ENCODE results near the gene RTEL1.
A peak's percentile ranks its signal among the peaks of the same experiment; 100 is the strongest.
"Not testable (repeated sequence)": the region's sequence is repeated elsewhere in the genome, so short reads cannot be mapped to it uniquely, and the experiment has no call there.

The RTEL1 gene

DNA sequence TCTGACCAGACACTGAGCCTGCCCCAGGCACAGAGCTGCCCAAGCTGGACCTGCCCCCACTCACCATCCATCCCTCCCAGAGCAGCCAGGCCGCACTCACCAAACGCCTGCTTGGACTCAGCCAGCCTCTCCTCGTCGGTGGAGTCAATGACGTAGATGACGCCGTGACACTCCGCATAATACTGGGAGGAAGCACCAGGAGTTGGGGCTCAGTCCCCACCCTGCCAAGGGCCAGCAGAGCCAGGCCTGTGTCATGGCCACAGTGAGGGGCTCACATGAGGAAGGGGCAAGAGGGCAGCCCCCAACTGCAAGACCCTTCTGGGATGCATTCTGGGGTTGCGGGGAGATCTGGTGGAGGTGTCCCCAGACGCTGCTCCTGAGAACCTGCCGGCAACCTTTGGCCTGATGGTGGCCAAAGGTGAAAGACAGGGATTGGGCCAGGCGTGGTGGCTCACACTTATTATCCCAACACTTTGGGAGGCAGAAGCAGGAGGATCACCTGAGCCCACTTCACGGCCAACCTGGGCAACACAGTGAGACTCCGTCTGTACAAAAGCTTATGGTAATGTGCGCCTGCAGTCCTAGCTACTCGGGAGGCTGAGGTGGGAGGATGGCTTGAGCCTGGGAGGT is 44.0 kb downstream of the RTEL1 start:
- DNase-seq, result no peak

DNA sequence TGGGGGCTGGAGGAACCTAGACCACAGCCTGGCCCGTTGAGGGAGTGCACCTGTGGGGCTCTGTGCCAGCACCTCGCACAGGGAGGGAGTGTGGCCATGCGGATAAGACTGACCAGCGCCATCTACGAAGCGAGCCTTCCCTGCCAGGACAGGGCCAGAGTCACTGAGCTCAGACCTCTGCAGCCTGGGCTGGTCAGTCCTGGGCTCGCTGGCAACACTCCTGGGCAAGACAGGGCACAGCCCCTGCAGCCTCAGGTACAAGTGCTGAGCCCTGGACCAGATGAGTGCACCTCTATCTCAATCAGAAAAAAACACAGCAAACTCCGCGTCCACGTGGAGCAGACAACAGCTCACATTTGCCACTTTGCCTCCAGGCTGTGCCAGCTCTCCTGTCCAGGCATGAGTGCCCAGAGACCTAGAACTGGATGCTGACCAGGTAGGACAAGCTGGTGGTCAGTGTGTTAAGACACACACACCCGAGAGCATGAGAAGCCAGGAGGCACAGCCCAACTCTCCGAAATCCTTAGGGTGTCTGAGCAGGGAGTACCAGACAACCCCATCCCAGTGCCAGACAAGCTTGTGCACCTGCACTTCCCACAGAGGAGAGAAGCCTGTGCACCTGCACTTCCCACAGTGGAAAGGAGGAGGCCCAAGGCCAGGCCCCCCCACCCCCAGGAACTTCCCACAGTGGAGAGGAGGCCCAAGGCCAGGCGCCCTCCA is 44.8 kb downstream of the RTEL1 start:
- peak; percentile 57 for DNase-seq

DNA sequence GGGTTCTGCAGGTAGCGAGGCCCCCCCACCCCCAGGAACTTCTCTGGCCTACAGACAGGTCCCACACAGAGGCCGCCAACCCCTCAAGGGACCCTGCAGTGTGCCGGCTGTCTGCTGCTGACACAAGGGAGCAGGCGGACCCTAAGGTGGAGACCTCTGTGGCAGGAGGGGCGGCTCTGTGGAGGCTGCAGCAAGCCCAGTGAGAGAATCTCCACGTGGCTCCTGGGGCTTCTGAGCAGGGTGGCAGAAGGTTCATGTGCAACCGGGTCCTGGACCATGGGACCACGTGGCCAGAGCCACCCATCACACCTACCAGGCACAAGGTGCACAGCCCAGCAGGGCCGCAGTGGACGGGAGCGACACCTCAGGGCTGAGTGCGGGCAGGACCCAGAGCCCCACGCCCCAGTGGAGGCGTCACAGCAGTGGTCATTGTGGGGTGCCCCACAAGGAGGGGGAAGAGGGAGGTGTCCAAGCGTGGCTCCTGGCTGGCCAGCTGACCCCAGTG is 45.4 kb downstream of the RTEL1 start:
- no peak for DNase-seq

DNA sequence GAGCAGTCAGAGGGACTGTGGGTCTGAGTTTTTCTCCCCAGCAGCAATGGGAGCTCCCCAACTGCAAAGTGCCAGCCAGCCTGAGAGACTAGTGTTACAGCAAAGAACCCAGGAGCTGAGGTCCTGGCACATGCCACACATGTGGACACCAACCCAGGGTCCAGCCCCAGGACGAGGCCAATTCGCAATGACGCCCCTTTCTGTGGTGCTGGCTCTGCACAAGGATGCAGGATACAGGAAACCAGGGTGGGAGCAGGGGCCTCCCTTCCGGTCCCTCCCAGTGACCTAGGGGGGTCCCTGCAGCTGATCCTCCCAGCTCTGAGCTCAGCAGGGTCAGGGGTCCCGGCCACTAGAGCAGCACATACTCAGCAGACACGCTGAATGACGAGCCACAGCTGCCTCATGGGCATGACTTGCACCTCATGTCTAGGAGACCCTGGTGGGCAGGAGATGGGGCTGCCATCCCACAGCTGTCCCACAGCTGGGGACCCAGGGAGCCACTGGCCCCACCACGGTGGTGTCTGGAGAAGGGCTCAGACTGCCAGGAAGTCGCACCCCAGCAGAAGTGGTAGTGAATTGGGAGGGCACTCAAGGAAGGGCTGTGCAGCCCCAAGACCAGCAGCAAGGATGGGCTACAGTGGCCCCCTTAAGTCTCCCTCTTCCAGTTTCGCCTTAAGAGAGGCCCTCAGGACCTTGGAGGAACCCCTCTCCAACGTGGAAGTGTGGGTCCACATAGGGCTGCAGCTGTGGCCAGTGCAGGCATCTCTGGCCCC is 46.0 kb downstream of the RTEL1 start:
- DNase-seq, result no peak

DNA sequence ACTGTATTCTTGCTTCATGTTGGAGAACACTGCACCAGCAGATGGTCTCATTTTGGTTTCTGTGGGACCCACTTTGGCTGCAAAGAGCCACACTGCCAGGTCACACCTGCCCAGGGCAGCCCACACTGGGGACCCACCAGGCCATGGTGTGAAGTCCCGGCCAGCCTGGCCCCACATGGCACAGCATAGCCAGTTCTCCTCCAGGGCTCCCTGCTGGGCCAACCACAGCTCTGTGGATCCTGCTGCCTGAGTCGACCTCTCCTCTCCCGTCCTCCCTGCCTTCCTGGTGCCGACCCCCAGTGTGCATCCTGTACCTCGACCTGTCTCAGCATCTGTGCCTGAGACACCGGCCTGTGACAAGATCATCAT is 46.6 kb downstream of the RTEL1 start:
- no peak for DNase-seq

DNA sequence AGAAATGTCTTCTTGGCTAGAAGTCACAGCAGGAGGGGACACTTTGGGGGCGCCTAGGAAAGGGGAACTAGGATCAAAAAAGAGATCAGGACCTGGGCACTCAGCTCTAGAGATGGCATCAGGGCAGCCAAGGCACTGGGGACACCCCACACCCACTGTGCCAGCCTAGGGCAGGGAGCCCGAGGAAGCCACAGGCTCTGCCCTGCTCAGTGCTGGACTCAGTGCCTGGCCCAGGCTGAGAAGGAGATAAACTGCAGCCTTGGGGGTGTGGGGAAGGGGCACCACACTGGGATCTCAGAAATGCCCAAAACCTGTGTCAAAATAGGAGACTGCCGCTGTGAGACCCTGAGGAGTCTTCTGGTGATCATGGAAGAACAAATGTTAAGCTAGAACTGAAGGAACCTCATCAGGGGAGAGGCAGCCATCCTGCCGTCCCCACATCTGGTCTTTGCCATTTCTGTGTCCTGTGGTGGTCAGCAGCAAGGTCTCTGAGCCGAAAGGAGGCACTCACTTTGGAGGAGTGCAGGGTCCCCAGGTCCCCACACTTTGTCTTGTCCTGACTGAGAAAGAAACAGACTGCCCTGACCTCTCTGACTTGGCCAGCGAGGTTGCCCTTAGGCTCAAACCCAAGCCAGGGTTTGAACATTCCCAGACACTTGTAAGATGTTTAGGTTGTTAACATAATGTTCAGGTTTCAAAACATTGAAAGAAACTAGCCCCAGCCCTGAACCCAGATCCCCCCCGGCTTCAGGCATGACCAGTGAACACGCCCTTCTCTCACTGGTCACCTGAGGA is 47.3 kb downstream of the RTEL1 start:
- DNase-seq, result no peak

DNA sequence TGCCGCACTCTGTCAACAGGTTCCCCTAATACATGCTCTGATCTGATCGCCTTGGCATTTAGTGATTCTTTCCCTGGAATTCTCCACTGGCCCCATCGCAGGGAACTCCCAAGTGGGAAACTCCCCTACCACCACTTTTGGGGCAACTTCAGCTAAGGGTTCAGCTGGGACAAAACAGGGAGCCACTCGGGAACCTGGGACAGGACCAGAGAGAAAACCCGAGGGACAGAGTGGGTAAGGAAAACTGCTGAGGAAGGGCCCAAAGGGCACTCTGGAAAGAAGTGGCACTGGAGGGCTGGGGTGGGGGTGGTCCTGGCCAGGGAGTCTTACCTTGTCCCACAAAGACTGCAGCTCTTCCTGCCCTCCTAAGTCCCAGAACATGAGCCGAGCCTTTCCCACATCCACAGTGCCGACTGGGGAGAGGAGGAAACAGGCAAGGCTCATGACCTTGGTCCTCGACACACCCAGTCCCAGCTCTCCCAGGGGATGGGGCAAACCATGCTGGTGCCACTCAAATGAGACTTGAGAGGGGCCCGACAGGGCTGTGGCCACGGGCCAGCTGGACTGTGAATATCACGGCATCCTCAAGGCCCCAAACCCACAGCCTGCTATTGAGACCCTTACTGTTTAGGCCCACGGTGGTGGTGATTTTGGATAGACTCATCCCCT is 48.0 kb downstream of the RTEL1 start:
- no peak for DNase-seq

DNA sequence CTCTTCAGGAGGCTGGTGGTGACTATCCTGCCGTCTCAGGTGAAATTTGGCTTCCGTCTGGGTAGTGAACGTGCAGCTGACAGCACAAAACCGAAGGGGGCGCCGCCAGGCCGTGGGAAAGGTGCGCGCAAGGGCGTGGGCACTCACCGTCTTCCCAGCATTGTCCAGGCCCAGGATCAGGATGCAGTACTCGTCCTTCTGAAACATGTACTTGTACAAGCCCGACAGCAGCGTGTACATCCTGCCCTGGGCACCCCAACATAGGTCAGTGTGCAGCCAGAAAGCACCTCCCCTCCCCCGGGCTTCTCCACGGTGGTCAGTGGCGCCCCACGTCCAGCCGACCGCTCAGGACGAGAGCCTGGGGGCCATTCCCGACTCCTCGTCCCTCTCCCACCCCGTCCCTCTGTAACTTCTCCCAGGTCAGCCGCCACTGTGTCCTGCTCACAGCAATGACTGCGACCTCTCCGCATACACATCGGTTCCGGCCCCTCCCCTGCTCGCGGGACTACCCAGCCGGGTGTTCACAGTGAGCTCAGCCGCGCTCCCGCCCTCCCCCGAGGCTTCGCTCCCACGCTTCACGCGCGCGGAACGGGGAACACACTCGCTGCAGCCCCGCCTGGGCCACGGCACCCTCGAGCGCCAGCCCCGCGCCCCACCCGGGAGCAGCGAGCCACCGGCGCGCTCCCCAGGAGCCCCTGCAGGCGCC is 48.9 kb downstream of the RTEL1 start:
- peak; percentile 81 for DNase-seq

DNA sequence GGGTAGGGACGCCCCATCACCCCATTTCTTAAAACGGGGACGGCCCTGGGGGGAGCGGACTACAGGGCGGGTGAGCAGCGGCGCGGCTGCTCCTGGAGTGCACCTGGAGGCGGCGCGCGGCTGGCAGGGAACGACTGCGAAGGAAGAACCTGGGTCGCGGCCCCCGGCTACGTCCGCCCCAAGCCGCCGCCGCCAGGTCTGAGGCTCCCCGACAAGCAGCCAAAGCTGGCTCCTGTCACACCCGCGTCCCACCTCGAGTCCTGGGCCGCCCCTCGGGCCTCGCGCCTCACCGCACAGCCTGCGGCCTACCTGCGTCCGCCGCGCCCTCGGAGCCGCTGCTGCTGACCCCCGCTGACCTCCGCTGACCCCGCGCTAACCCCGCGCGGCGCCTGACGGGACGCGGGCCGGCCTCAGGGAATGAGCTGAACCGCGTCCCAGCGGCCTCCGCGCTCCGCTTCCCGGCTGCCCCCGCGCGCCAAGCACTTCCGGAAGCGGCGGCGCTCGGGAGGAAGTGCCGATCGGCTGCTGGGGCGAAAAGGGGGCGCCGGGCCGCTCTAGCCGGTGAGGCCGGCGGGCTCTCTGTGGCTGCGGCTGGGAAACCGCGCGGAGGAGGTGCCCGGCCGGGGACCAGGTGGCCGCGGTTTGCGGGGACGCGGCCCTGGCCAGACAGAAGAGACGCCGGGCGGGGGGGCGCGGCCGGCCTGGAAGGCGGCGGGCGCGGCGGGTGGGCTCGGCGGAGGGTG is 49.6 kb downstream of the RTEL1 start, which contains the start of the genes ARFRP1 and ZGPAT:
ARFRP1 (minus strand) TSS at position 419 of the 743 bp plus-strand sequence. CDS start 885 bp downstream, outside the sequence.
ZGPAT (plus strand) TSS at position 482 of the 743 bp plus-strand sequence. CDS start 542 bp downstream, outside the sequence.
- DNase-seq, result peak; percentile 94

DNA sequence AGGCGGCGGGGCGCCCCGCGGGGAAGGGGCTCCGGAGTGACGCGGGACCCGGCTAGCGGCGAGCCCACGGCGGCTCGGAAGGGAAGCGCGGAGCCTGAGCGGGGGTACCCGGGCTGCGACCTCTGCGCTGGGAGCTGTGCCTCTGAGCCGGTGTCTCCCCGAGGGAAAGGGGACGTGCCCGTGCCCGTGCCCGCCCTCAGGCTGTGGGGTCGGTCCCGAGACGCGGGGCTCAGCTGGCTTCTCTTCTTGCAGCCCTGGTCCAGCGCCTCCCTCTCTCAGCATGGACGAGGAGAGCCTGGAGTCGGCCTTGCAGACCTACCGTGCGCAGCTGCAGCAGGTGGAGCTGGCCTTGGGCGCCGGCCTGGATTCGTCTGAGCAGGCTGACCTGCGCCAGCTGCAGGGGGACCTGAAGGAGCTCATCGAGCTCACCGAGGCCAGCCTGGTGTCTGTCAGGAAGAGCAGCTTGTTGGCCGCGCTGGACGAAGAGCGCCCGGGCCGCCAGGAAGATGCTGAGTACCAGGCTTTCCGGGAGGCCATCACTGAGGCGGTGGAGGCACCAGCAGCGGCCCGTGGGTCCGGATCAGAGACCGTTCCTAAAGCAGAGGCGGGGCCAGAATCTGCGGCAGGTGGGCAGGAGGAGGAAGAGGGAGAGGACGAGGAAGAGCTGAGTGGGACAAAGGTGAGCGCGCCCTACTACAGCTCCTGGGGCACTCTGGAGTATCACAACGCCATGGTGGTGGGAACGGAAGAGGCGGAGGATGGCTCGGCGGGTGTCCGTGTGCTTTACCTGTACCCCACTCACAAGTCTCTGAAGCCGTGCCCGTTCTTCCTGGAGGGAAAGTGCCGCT is 50.4 kb downstream of the RTEL1 start:
- peak; percentile 61 for DNase-seq

DNA sequence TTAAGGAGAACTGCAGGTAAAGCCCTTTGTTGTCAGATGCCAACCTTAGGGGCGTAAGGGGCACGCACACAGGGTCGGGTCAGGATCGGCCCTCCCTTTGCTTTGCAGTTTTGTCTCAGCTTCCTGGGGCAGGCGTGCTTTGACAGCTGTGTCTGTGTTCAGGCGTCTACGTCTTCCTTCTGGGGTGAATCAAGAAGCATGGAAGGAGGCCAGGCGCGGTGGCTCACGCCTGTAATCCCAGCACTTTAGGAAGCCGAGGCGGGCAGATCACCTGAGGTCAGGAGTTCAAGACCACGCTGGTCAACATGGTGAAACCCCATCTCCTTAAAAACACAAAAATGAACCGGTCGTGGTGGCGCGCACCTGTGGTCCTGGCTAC is 51.0 kb downstream of the RTEL1 start:
- DNase-seq, result no peak

DNA sequence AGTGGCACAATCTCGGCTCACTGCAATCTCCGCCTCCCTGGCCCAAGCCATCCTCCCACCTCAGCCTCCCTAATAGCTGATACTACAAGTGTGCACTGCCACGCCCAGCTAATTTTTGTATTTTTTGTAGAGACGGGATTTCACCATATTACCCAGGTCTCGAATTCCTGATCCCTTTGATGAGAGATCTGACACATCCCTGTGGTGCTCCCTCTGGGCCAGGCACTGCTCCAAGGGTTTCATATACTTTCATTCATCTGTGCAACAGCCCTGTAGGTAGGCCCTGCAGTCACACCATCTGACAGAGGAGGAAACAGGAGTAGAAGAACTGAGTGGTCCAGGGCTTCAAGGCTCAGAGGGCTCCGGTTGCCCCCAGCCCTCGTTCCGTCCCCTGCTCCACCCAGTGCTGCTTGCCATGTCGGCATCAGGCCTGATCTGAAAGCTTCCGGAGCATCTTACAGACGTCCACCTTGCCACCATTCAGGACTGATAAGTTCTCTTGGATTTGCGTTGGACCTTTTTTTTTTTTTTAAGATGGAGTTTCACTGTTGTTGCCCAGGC is 53.1 kb downstream of the RTEL1 start:
- no peak for DNase-seq

DNA sequence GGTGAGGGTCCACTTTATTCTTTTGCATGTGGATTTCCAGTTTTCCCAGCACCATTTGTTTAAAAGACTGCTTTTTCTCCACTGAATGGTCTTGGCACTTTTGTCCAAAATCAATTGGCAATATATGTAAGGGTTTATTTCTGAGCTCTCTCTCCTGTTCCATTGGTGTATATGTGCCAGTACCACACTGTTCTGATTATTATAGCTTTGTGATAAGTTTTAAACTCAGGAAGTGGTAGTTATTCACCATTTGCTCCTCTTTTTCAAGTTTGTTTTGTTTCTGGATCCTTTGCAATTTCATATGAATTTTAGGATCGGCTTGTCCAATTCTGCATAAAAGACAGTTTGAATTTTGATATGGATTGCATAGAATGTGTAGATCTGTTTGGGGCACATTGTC is 54.1 kb downstream of the RTEL1 start:
- no peak for DNase-seq

DNA sequence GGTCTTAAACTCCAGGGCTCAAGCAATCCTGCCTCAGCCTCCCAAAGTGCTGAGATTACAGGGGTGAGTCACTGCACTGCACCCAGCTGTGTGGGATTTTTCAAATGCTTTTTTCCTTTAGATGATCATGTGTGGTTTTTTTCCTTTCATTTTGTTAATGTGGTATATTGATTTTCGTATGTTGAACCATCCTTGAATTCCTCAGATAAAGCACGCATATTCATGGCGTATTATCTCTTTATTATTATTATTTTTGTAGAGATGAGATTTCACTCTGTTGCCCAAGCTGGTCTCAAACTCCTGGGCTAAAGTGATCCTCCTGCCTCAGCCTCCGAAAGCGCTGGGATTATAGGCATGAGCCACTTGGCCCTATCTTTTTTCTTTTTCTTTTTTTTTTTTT is 56.7 kb downstream of the RTEL1 start:
- no peak for DNase-seq

DNA sequence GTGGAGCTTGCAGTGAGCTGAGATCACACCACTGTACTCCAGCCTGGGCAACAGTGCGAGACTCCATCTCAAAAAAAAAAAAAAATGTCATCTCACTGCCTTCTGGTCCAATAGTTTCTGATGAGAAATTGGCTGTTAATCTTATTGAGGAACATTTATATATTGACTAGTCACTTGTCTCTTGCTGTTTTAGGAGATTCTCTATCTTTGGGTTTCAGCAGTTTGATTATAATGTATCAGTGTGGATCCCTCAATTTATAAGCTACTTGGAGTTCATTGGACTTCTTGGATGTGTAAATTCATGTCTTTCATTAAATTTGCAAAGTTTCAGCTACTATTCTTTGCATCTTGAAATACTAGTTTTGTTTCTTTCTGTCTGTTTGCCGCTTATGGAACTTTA is 60.9 kb downstream of the RTEL1 start:
- DNase-seq, result no peak

DNA sequence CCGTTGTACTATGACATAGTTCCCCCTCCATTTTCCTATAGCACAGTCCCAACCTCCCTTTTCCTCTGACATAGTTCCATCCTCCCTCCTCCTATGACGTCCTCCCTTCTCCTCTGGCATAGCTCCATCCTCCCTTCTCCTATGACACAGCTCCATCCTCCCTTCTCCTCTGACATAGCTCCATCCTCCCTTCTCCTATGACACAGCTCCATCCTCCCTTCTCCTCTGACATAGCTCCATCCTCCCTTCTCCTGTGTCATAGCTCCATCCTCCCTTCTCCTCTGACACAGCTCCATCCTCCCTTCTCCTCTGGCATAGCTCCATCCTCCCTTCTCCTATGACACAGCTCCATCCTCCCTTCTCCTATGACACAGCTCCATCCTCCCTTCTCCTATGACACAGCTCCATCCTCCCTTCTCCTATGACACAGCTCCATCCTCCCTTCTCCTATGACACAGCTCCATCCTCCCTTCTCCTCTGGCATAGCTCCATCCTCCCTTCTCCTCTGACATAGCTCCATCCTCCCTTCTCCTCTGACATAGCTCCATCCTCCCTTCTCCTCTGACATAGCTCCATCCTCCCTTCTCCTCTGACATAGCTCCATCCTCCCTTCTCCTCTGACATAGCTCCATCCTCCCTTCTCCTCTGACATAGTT is 65.0 kb downstream of the RTEL1 start:
- not testable (repeated sequence) for DNase-seq

DNA sequence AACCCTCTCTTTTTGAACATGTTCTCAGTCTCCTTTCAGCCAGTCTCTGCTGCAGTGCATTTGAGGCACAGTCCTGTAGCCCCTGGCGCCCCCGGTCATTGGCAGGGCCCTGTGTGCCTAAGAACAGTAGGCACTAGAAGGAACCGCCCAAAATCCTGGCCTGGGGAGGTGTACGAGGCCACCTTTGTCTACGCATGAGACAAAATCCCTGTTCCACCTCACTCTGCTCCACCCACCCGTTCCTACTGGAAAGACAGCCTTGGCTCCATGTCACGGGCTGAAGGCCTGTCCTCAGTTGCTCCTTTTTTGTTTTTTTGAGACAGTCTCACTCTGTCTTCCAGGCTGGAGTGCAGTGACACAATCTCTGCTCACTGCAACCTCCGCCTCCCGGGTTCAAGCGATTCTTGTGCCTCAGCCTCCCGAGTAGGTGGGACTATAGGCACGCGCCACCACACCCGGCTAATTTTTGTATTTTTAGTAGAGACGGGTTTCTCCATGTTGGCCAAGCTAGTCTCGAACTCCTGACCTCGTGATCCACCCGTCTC is 72.1 kb downstream of the RTEL1 start:
- not testable (repeated sequence) for DNase-seq

DNA sequence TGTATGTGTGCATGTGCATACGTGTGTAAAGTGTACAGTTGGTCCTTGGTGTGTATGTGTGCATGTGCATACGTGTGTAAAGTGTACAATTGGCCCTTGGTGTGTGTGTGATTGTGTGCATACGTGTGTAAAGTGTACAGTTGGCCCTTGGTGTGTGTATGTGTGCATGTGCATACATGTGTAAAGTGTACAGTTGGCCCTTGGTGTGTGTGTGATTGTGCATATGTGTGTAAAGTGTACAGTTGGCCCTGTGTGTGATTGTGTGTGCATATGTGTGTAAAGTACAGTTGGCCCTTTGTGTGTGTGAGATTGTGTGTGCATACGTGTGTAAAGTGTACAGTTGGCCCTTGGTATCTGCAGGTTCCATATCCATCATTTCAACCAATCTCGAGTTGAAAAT is 73.3 kb downstream of the RTEL1 start:
- no peak for DNase-seq
